ENCODE measurements around the gene CTPS2.
"Not testable (repeated sequence)": the region's sequence is repeated elsewhere in the genome, so short reads cannot be mapped to it uniquely, and the experiment has no call there.

CTPS2 gene

GRCh38 chrX:16618422-16618821, 94.0 kb downstream of the CTPS2 start:
- no peak for DNase-seq (ENCODE audit: low spot score)
- in situ Hi-C loops (cut with MboI; ENCODE audit: low pct_unique_long_range_greater_than_20kb, low sequenced_read_pairs, unreplicated experiment): no loop called here
- TF ChIP-seq, protein P1, sequence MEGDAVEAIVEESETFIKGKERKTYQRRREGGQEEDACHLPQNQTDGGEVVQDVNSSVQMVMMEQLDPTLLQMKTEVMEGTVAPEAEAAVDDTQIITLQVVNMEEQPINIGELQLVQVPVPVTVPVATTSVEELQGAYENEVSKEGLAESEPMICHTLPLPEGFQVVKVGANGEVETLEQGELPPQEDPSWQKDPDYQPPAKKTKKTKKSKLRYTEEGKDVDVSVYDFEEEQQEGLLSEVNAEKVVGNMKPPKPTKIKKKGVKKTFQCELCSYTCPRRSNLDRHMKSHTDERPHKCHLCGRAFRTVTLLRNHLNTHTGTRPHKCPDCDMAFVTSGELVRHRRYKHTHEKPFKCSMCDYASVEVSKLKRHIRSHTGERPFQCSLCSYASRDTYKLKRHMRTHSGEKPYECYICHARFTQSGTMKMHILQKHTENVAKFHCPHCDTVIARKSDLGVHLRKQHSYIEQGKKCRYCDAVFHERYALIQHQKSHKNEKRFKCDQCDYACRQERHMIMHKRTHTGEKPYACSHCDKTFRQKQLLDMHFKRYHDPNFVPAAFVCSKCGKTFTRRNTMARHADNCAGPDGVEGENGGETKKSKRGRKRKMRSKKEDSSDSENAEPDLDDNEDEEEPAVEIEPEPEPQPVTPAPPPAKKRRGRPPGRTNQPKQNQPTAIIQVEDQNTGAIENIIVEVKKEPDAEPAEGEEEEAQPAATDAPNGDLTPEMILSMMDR (IDR thresholded peaks at IDR 0.05; ENCODE audit: extremely low read depth, insufficient read depth, missing control alignments): no peak

GRCh38 chrX:16617382-16617781, 95.1 kb downstream of the CTPS2 start:
- TF ChIP-seq, protein P1 (IDR thresholded peaks at IDR 0.05; ENCODE audit: extremely low read depth, insufficient read depth, missing control alignments): no peak
- in situ Hi-C loops (cut with MboI; ENCODE audit: low pct_unique_long_range_greater_than_20kb, low sequenced_read_pairs, unreplicated experiment): no loop called here
- no peak for DNase-seq (ENCODE audit: low spot score)

DNA sequence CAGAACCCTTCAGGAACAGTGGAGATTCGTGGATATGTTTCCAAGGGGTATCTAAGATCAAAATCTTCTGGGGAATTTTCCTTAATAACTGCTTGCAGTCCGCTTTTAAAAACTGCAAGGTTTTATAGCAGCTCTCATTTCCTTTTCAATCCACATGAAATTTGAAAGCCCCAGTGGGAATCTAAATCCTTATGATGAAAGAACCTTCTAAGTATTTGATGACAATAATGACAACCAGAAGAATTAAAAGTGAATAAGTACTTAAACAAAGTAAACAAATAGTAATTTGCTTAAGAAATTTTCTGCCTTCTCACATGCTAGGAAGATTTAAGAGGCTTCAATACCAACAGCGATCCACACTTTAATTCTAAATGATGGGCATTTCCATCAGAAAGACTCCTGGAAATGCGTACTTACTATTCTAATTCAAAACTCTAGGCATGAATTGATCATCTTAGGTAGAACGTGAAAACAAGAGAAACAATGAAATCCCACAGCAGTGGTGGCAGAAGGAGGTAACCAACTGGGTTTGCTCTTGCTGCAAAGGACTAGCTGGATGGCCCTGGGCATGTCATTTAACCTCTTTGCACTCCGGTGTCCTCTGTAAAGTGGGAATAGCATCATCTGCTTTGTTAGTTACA, 100.1 kb downstream of the CTPS2 start:
- no peak for DNase-seq (ENCODE audit: low spot score)
- in situ Hi-C loops (cut with MboI; ENCODE audit: low pct_unique_long_range_greater_than_20kb, low sequenced_read_pairs, unreplicated experiment): no loop called here
- TF ChIP-seq, protein P1 (IDR thresholded peaks at IDR 0.05; ENCODE audit: extremely low read depth, insufficient read depth, missing control alignments): no peak

DNA sequence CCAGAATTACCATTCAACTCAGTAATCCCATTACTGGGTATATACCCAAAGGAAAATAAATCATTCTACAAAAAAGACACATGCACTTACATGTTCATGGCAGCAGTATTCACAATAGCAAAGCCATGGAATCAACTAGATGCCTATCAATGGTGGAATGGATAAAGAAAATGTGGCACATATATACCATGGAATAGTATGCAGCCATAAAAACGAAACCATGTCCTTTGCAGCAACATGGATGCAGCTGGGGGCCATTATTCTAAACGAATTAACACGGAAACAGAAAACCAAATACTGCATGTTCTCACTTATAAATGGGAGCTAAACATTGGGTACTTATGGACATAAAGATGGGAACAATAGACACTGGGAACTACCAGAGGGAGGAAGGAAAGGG, 101.8 kb downstream of the CTPS2 start:
- in situ Hi-C loops (cut with MboI; ENCODE audit: low pct_unique_long_range_greater_than_20kb, low sequenced_read_pairs, unreplicated experiment); DNase-seq (ENCODE audit: low spot score): not testable (repeated sequence)

GRCh38 chrX:16610121-16610621, 102.3 kb downstream of the CTPS2 start:
- in situ Hi-C loops (cut with MboI; ENCODE audit: low pct_unique_long_range_greater_than_20kb, low sequenced_read_pairs, unreplicated experiment): no loop called here
- TF ChIP-seq, protein P1 (IDR thresholded peaks at IDR 0.05; ENCODE audit: extremely low read depth, insufficient read depth, missing control alignments): no peak
- no peak for DNase-seq (ENCODE audit: low spot score)

DNA sequence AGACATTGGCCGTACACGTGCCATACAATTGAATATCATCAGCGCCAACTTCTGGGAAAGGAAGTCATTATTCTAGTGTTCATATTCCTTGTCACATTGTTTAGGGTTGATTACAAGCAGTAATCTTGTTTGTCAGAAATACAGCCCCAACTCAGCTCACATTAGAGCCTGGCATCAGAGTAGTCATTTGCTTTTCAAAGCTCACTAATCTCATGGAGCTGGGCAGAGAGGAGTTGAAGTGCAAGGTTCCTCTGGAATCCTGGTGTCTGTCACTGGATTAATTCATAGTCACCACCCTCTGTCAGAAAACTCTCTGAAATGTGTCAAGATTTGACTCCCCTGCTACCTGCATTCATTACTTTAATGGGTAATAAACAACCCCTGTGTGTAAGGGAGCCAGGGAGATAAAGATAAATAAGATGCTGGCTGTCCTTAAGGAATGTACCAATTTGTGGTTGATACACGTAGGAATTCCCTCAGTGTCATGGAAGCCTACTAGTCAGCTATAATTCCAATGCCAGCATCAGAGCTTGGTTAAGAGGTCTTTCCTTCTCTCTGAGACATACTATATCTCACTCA, 106.2 kb downstream of the CTPS2 start:
- DNase-seq (ENCODE audit: low spot score): no peak
- TF ChIP-seq, protein P1 (IDR thresholded peaks at IDR 0.05; ENCODE audit: extremely low read depth, insufficient read depth, missing control alignments): no peak
- in situ Hi-C loops (cut with MboI; ENCODE audit: low pct_unique_long_range_greater_than_20kb, low sequenced_read_pairs, unreplicated experiment): no loop called here

DNA sequence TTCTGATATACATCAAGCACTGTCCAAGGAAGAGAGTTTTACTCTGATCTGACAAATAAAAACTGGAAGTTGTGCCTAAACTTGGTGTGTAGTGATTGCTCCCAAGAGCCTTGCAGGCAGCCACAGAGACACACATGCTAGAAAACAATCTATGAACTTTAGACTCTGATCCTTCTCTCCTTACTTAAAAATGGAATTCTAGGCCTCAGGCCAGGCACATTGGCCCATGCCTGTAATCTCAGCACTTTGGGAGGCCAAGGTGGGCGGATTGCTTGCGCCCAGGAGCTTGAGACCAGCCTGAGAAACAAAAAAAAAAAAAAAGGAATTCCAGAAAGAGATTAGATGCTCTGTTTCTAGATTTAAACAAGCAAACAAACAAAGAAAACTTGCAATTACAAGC, 108.1 kb downstream of the CTPS2 start:
- DNase-seq (ENCODE audit: low spot score): no peak
- in situ Hi-C loops (cut with MboI; ENCODE audit: low pct_unique_long_range_greater_than_20kb, low sequenced_read_pairs, unreplicated experiment): no loop called here
- TF ChIP-seq, protein P1 (IDR thresholded peaks at IDR 0.05; ENCODE audit: extremely low read depth, insufficient read depth, missing control alignments): no peak
